GM19328 (cell line): ENCODE results near the gene SPATA33.
"Not testable (repeated sequence)": the region's sequence is repeated elsewhere in the genome, so short reads cannot be mapped to it uniquely, and the experiment has no call there.

Source experiments
- ATAC-seq: cut with Tn5 transposase; IDR thresholded peaks from one replicate; pipeline ENCODE4 v1.9.1; 2021; ENCODE audit warnings: mild to moderate bottlenecking, moderate library complexity; ENCODE audit not compliant: unreplicated experiment

SPATA33 gene

DNA sequence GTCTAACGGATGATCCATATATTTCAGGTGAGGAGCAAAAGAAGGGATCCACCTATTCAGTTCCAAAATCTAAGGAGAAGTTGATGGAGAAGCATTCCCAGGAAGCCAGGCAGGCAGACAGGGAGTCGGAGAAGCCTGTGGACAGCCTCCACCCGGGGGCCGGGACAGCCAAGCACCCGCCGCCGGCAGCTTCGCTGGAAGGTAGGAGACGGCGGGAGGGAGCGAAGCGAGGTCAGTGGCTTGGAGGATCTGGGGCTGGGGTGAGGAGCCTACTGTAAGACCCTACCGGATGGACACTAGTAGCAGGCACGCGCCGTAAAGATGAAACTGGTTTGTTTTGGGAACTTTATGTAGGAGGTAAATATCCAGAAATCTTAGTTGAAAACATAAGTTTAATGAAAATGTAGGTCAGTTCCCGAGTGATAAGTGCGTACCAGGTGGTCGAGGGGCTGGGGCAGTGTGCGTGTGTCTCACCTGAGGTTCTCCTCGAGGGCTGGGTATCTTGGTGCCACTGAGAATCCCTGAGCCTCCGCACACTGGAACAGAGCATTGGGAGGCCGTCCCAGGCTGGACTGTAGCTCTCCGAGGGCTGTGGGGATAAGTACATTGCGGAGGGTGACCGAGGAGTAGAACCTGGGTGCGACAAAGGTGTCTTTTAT is 714 bp downstream of the SPATA33 start:
- no peak for ATAC-seq

DNA sequence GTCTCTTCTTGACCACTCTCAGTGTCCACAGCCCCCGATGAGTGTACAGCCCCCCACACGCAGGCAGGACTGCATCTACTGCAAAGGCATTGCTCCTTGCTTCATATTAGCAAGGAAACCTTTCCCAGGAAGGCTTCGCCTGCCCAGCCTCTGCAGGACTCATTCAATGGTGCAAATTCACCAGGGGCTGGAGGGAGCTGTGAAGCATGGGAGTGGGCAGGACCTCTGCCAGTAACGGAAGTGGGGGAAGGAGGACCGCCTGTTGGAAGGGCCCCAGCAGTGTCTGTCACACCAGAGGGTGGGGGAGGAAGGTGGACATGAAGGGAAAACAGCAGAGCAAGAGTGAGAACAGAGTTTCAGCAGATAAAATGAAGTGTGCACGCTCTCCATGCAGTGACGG is 2.5 kb downstream of the SPATA33 start:
- no peak for ATAC-seq

DNA sequence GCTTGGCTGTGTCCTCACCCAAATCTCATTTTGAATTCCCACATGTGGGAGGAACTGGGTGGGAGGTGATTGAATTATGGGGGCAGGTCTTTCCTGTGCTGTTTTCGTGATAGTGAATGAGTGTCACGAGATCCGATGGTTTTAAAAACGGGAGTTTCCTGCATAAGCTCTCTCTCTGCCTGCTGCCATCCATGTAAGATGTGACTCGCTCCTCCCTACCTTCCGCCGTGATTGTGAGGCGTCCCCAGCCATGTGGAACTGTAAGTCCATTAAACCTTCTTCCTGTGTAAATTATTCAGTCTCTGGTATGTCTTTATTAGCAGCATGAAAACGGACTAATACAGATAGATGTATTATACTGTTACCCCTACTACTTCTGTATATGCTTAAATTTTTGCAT is 3.6 kb downstream of the SPATA33 start:
- ATAC-seq = no peak

DNA sequence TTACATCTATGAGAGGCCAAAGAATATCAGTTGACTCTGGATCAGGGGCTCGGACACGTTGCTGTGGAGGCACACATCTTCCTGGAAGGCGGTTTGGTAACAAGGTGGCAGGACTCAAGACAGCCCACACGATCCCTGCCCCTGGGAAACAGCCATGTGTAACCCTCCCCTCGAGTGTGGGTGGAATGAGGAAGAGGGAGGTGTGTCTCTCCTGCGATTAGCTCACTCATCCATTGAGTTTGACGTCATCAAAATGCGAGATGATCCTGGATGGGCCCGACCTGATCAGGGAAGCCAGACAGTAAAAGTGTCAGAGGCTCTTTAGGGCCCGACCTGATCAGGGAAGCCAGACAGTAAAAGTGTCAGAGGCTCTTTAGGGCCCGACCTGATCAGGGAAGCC is 6.6 kb downstream of the SPATA33 start:
- not testable (repeated sequence) for ATAC-seq

DNA sequence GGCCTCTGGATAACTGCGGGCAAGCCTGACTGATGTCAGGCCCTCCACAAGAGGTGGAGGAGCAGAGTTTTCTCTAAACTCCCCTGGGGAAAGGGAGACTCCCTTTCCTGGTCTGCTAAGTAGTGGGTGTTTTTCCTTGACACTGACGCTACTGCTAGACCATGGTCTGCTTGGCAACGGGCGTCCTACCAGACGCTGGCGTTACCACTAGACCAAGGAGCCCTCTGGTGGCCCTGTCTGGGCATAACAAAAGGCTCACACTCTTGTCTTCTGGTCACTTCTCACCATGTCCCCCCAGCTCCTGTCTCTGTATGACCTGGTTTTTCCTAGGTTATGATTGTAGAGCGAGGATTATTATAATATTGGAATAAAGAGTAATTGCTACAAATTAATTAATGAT is 9.4 kb downstream of the SPATA33 start:
- ATAC-seq = not testable (repeated sequence)

DNA sequence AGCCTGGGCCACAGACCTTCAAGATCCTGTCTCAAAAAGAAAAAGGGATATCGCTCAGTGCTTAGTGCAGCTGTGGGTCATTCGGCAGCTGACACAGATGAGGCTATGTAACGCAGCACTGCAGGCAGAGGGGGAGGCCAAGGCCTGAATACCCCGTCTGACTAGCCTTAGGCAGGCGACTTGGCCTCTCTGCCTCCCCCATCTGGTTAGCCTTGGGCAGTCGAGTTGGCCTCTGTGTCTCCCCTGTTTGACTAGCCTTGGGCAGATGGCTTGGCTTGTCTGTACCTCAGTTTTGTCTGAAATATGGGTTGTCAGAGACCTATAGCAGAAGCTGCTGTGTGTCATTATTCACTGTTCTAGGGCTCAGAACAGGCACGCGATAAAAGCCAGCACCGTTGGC is 10.0 kb downstream of the SPATA33 start:
- ATAC-seq = no peak

DNA sequence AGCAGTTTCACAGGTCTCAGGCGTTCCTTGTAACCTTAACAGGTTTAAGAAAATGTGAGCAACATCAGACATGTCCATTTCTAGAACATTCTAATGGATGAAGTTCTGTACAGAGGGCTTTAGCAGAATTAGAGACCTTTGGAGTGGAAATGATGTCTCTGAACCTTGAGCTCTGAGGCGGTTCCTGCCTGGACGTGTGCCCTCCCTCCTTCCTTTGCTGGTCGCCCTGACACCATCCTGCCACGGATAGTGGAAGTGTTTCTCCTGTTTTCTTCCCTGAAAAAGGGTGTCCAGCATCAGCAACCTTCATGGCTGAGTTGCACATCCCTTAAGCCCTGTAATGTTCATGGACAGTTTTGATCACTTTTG is 11.1 kb downstream of the SPATA33 start:
- no peak for ATAC-seq

DNA sequence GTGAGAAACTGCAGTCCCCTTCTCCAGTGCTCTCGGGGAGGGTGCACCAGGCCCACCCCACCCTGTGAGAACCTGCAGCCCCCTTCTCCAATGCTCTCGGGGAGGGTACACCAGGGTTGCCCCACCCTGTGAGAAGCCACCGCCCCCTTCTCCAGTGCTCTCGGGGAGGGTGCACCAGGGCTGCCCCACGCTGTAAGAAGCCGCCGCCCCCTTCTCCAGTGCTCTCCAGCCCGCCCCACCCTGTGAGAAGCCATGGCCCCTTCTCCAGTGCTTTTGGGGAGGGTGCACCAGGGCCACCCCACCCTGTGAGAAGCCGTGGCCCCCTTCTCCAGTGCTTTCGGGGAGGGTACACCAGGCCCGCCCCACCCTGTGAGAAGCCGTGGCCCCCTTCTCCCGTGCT is 12.1 kb downstream of the SPATA33 start:
- ATAC-seq = no peak

DNA sequence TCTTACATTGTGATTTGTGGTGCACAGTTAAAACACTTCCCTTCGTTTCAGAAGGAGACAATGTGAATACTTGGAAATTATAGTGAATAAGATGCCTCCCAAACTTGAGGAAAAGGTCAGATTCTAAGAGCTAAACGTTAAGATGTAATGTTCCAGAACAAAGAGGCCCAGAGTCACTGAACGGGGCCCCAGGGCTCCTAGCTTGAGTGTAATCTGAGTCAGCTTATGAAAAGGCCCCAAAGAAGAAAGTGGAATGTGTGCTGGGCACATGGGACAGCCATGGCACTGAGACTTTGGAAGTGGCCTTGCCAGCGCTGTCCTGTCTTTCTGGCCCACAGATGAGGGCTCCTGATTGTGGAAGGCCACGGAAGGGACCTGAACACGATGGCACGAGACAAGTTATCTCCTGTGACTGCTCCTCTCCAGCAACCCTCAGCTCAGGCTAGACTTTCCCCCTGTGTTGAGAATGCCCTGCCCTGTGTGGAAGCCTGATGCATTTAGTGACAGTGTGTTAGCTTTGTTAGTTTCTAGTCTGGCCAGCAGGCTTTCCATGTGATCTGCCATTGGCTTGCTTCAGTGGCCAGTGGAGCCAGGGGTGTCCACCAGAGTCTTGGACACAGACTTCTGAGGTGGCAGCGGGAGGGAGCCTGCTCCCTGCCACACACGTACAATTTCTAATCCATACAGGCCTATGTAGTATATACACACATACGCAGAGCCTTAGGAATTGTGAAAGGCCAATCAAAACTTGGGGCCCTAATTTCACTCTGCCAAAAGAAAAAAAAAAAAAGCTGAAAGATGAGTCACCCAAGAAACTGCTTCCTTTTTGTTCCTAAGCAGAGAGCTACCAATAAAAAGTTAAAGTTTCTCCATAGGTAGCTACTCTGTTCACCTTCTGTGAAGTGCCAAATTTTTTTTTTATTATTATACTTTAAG is 13.1 kb downstream of the SPATA33 start:
- no peak for ATAC-seq

DNA sequence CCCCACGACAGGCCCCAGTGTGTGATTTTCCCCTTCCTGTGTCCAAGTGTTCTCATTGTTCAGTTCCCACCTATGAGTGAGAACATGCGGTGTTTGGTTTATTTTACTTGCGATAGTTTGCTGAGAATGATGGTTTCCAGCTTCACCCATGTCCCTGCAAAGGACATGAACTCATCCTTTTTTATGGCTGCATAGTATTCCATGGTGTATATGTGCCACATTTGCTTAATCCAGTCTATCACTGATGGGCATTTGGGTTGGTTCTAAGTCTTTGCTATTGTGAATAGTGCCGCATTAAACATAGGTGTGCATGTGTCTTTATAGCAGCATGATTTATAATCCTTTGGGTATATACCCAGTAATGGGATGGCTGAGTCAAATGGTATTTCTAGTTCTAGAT is 13.9 kb downstream of the SPATA33 start:
- not testable (repeated sequence) for ATAC-seq

DNA sequence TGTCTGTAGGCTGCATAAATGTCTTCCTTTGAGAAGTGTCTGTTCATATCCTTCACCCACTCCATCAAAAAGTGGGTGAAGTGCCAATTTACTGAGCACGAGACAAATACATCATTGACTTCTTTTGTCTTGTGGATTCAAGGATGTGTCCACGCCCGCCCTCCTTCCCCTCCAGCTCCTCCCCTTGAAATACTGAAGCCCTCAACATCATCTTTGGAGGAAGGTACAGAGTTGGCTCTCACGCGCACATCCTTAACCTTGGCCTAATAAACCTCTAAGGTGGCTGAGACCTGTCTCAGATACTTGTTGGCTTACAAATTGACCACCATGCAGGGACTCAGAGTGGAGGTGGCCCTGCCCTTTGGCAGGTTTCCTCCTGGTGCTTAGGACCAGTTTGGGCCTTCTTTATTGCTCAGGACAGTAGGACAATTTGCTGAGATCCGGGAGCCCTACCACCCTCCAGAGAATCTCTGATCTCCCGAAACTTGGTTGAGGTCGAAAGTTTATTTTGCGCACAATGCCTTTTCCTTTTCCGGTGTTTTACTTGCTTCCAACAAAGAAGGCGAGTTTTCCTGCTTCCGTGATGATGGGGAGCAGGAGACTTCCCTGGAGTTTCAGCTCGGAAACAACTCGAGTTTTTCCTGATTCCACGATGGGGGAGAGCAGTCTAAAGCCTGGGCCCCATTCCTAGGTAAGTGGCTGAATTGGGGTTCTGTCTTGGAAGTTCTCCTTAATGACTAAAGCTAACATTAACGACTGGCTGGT is 14.7 kb downstream of the SPATA33 start:
- ATAC-seq = no peak

DNA sequence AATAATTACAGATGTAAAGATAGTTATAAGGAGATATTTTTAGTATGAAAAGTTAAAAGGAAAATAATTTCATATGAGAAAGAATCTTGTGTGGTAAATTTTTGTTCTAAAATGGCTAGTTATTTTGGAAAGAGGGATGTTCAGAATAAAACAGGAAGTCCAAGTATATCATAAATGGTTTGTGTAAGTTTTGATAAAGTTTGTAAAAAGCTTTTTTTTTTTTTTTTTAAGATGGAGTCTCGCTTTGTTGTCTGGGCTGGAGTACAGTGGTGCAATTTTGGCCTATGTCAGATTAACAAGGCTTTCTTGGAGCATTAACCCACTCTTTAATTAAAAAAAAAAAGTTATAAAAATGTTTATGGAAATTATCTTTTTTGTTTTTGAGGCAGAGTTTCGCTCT is 20.6 kb downstream of the SPATA33 start:
- no peak for ATAC-seq

DNA sequence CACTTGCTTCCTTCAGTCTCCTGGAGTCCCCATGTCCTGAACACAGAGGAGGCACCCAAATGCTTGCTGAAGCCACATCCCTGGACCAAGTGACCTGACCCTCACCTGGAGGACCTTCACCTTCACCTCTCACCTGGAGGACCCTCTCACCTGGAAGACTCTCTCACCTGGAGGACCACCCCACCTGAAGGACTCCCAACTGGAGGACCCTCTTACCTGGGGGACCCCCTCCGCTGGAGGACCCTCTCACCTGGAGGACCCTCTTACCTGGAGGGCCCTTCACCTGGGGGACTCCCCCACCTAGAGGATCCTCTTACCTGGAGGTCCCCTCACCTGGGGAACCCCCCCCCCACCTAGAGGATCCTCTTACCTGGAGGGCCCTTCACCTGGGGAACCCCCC is 28.3 kb downstream of the SPATA33 start:
- ATAC-seq = no peak

DNA sequence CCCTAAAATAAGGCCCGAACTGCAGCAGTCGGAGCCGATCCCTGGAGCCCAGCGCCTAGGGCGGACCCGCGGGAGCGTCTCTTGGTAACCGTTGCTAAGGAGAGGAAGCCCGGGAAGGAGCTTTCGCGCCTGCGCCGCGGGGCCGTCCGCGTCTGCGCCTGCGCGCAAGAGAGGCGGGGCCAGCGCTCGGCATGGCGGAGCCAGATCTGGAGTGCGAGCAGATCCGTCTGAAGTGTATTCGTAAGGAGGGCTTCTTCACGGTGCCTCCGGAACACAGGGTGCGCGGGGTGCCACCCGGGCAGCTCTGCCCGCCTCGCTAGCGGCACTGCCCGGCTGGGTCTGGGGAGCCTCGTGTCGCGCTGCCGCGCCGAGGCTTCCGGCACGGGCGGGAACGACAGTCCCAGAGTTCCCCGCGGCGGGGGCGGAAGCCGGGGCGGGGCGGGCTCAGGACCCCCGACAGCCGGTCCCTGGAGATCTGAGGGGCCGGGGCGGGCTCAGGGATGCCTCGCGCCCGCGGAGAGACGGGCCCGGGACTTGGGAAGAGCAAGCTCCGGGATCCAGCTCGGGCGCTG is 29.0 kb downstream of the SPATA33 start, which contains the start of gene CDK10:
CDK10 (plus strand) TSS at position 170 of the 572 bp plus-strand sequence; CDS start at position 192, 22 bp downstream.
- ATAC-seq = peak; percentile 82

DNA sequence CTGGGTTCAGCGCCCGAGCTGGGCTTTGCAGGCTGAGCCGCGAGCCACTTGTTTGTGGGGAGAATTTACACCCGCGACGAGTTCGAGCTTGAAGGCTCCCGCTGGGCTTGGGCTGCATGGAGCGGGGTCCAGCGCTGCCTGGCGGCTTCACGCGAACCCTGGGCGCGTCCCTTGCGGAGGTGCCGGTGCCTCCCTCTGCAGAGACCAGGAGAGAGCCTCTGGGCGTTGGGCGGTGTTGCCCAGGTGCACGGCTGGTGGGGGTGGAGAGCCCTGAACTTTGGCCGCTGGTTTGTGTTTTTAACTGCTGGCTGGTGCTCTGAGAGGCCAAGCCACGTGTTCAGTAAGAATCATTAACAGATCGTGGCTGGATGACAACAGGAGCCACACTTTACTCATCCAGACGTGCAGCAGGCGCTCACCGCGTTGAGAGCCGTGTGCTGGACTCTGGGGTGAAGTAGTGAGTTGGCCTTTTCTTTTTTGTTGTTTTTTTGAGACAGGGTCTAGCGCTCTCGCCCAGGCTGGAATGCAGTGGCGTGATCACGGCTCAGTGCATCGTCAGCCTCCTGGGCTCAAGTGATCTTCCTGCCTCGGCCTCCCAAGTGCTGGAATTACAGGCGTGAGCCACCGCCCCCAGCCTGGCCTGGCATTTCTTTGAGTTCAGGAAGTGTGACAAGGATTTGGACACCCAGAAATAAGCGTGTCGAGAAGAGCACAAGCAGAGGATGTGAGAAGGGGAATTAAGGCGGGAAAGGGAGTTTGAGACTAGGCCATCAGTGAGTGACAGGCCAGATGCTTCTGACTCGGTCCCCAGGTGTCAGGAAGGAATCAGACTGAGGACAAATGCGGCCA is 29.7 kb downstream of the SPATA33 start:
- peak; percentile 24 for ATAC-seq

DNA sequence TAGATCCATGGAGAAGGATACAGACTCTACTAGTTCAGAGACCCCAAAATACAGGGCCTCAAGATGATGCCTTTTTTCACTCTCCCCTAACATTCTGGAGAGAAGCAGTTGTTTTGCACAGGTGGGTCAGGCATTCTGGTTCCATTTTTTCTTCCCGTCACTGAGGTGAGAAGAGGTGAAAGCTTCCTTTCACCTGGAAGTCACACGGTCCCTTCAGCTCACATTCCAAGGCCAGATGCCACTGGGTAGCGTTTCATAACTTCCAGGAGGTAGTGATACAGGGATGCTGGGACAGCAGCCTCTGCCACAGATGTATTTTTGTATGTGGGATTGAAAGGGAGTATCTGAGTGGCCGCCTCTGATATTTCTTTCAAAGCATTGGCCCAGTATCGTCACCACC is 30.8 kb downstream of the SPATA33 start:
- no peak for ATAC-seq

DNA sequence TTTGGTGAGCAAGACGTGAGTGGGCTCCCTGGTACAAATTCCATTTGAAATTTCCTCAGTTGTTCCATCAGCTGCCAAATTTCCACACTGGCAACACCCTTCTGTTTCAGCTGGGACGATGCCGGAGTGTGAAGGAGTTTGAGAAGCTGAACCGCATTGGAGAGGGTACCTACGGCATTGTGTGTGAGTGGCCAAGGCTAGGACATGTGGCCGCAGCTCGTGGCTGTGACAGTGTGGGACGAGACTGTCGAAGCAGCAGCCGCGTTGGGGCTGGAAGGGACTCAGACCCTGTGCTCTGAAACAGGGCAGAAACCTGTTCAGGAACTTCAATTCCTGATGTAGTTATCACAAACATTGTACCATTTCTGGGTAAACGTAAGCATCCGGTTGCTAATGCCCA is 31.5 kb downstream of the SPATA33 start:
- no peak for ATAC-seq

DNA sequence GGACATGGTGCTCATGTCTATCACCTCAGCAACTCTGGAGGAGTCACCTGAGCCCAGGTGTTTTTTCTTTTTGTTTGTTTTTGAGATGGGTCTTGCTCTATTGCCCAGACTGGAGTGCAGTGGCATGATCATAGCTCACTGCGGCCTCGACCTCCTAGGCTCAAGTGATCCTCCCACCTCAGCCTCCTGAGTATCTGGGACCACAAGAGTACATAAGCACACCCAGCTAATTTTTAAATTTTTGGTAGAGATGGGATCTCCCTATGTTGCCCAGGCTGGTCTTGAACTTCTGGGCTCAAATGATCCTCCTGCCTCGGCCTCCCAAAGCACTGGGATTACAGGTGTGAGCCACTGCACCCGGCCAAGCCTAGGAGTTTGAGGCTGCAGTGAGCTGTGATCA is 32.0 kb downstream of the SPATA33 start:
- ATAC-seq = not testable (repeated sequence)

DNA sequence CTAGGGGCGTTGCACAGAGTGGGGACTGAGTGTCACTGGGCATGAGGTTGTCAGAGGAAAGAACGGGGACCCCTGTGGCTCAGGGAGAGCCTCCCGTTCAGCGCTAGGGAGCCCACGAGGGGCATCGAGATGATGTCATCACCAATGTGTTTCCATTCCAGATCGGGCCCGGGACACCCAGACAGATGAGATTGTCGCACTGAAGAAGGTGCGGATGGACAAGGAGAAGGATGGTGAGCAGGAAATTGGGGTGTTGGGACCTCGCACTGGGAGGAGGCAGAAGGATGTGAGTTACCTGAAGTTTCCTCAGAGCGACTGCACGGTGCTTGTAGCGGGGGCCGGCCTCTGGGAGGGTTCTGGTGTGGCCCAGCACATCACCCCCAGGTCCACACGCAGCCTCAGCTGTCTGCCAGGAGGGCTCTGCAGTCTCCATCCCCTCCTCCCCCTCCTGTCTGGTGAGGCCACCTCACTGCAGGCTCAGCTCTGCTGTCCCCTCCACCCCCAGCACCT is 32.8 kb downstream of the SPATA33 start:
- ATAC-seq = no peak
